DND-41 (cell line): ENCODE data around the gene MRPL36.

Source experiments
- ATAC-seq: fragments of 200-7000 bp; cut with Tn5 transposase; 3 replicates; pipeline ENCODE4 v1.9.1; 2021; ENCODE audit warnings: low read depth; ENCODE audit not compliant: insufficient read depth
- DNase-seq: peaks from one replicate; pipeline ENCODE4 v3.0.0-alpha.2; 2020
- H2AFZ ChIP-seq: 2 replicates; pipeline ENCODE4 v1.6.0; 2012; ENCODE audit warnings: low read depth, low read length
- H3K27ac ChIP-seq: 2 replicates; pipeline ENCODE4 v1.5.1; 2012; ENCODE audit warnings: low read length, inconsistent platforms
- H3K27me3 ChIP-seq: fragments of 200-600 bp; sonication (generic); 2 replicates; pipeline ENCODE4 v1.6.0; 2012; ENCODE audit warnings: low read length, mild to moderate bottlenecking, inconsistent platforms; ENCODE audit not compliant: insufficient read depth, poor library complexity
- H3K36me3 ChIP-seq: 2 replicates; pipeline ENCODE4 v1.5.1; 2012; ENCODE audit warnings: low read length, inconsistent platforms; ENCODE audit not compliant: insufficient read depth
- H3K4me1 ChIP-seq: 2 replicates; pipeline ENCODE4 v1.5.1; 2012; ENCODE audit warnings: mild to moderate bottlenecking, low read length; ENCODE audit not compliant: insufficient read depth
- H3K4me2 ChIP-seq: 2 replicates; pipeline ENCODE4 v1.6.0; 2012; ENCODE audit warnings: mild to moderate bottlenecking, moderate library complexity, low read length, inconsistent platforms; ENCODE audit not compliant: insufficient read depth
- H3K4me3 ChIP-seq, 2 experiments: fragments of 200-600 bp in 1 of 2; shearing (Covaris generic) in 1 of 2; 2 replicates each; pipeline ENCODE4 v1.5.1; 2012 to 2016; ENCODE audit warnings: inconsistent platforms in 2 of 2, low read length in 2 of 2, mild to moderate bottlenecking in 2 of 2, low read depth in 1 of 2, moderate library complexity in 1 of 2
- H3K79me2 ChIP-seq: 2 replicates; pipeline ENCODE4 v1.6.0; 2012; ENCODE audit warnings: low read length, inconsistent platforms; ENCODE audit not compliant: insufficient read depth
- H3K9ac ChIP-seq: 2 replicates; pipeline ENCODE4 v1.6.0; 2012; ENCODE audit warnings: low read depth, mild to moderate bottlenecking, inconsistent platforms, low read length, moderate library complexity
- H3K9me3 ChIP-seq: 2 replicates; pipeline ENCODE4 v1.5.1; 2012; ENCODE audit warnings: low read length, moderate library complexity, mild to moderate bottlenecking, inconsistent platforms; ENCODE audit not compliant: insufficient read depth, severe bottlenecking
- H4K20me1 ChIP-seq: 2 replicates; pipeline ENCODE4 v1.6.0; 2012; ENCODE audit warnings: low read length; ENCODE audit not compliant: insufficient read depth
- CTCF ChIP-seq: IDR thresholded peaks from 2 replicates; pipeline ENCODE4 v1.5.1; 2012; ENCODE audit warnings: borderline replicate concordance, low read length, moderate library complexity, mild to moderate bottlenecking; ENCODE audit not compliant: poor library complexity, severe bottlenecking; ENCODE audit errors: extremely low read depth
- EZH2 ChIP-seq: IDR thresholded peaks from 3 replicates; pipeline ENCODE4 v1.6.1; 2012; ENCODE audit warnings: borderline replicate concordance, low read depth, mild to moderate bottlenecking, moderate library complexity, low read length, inconsistent platforms; ENCODE audit not compliant: severe bottlenecking

MRPL36 gene

GRCh38 chr5:1821862-1822261, 22.2 kb upstream of the MRPL36 start:
- H3K9ac ChIP-seq, result no peak overlapping the region
- ATAC-seq, result no peak
- no peaks in the 10 kb centered on the region for H3K4me1 ChIP-seq
- H3K4me2 ChIP-seq, result no peak overlapping the region
- no peaks in the 10 kb centered on the region for H3K79me2 ChIP-seq
- no peaks in the 10 kb centered on the region for H3K27me3 ChIP-seq
- H2AFZ ChIP-seq, result no peak overlapping the region
- H3K36me3 ChIP-seq, result peaks cover 88% of the 10 kb centered on the region
- TF ChIP-seq CTCF (no peak), EZH2 (no peak)
- H3K4me3 ChIP-seq, result no peak overlapping the region
- no peak overlapping the region for H3K27ac ChIP-seq
- no peak for DNase-seq
- H4K20me1 ChIP-seq, result peaks cover 10% of the 10 kb centered on the region
- no peaks in the 10 kb centered on the region for H3K9me3 ChIP-seq

GRCh38 chr5:1820926-1821325, 21.3 kb upstream of the MRPL36 start:
- ATAC-seq (no peak), DNase-seq (no peak)
- Histone ChIP-seq H3K27ac (no peak overlapping the region), H3K4me2 (no peak overlapping the region), H3K9me3 (no peaks in the 10 kb centered on the region), H4K20me1 (peaks cover 10% of the 10 kb centered on the region), H3K79me2 (no peaks in the 10 kb centered on the region), H3K4me1 (no peaks in the 10 kb centered on the region), H3K4me3 (no peak overlapping the region), H2AFZ (no peak overlapping the region), H3K36me3 (peaks cover 89% of the 10 kb centered on the region), H3K27me3 (no peaks in the 10 kb centered on the region), H3K9ac (no peak overlapping the region)
- no peak for TF ChIP-seq EZH2
- TF ChIP-seq CTCF, result no peak

- no peaks in the 10 kb centered on the region for H3K27me3 ChIP-seq
- no peak for ATAC-seq
Measured at GRCh38 chr5:1820381-1820780, 20.7 kb upstream of the MRPL36 start.

More at GRCh38 chr5:1820381-1820780, 20.7 kb upstream of the MRPL36 start:
- H3K9me3 ChIP-seq, result no peaks in the 10 kb centered on the region
- DNase-seq, result no peak
- H3K9ac ChIP-seq, result no peak overlapping the region
- no peak for TF ChIP-seq CTCF
- TF ChIP-seq EZH2, result no peak
- H3K4me1 ChIP-seq, result no peaks in the 10 kb centered on the region
- no peak overlapping the region for H3K27ac ChIP-seq
- peaks cover 89% of the 10 kb centered on the region for H3K36me3 ChIP-seq
- no peaks in the 10 kb centered on the region for H3K79me2 ChIP-seq
- no peak overlapping the region for H3K4me2 ChIP-seq
- H3K4me3 ChIP-seq, result no peak overlapping the region
- H2AFZ ChIP-seq, result no peak overlapping the region
- H4K20me1 ChIP-seq, result peaks cover 11% of the 10 kb centered on the region
